ENCODE data around the gene GNAO1.

The GNAO1 gene

DNA sequence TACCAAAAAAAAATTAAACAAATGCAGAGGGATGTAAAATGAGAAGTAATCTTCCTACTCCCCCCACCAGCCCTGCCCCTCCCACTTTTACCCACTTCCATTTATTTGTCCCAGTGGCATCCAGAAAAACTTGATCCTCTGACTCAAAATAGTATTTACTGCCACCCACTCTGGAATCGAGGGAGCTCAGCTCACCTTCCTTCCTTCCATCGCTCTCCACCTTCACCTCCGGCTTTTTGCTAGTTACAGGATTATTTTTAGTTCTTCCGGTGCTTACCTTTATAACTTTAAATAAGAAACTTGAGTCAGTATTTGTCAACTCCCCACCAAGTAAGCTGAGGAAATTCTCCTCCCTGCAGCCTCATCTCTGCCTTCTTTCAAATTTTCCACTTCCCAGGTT is 139.2 kb downstream of the GNAO1 start:
- TF ChIP-seq, protein P1, sequence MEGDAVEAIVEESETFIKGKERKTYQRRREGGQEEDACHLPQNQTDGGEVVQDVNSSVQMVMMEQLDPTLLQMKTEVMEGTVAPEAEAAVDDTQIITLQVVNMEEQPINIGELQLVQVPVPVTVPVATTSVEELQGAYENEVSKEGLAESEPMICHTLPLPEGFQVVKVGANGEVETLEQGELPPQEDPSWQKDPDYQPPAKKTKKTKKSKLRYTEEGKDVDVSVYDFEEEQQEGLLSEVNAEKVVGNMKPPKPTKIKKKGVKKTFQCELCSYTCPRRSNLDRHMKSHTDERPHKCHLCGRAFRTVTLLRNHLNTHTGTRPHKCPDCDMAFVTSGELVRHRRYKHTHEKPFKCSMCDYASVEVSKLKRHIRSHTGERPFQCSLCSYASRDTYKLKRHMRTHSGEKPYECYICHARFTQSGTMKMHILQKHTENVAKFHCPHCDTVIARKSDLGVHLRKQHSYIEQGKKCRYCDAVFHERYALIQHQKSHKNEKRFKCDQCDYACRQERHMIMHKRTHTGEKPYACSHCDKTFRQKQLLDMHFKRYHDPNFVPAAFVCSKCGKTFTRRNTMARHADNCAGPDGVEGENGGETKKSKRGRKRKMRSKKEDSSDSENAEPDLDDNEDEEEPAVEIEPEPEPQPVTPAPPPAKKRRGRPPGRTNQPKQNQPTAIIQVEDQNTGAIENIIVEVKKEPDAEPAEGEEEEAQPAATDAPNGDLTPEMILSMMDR (IDR thresholded peaks at IDR 0.05; ENCODE audit: insufficient read depth, low read length, poor library complexity, severe bottlenecking): no peak
- no peaks in the 10 kb centered on the region; the same call in 1 of the 2 replicates for H3K27me3 ChIP-seq (replicated peaks; ENCODE audit: control insufficient read depth, insufficient read depth, low read length)
- H3K36me3 ChIP-seq (ENCODE audit: control insufficient read depth, insufficient read depth, low read length): no peaks in the 10 kb centered on the region
- no peak for DNase-seq (ENCODE audit: extremely low read depth, insufficient read length)
- no peak overlapping the region for H3K4me3 ChIP-seq (replicated peaks; ENCODE audit: low read depth, low read length)

DNA sequence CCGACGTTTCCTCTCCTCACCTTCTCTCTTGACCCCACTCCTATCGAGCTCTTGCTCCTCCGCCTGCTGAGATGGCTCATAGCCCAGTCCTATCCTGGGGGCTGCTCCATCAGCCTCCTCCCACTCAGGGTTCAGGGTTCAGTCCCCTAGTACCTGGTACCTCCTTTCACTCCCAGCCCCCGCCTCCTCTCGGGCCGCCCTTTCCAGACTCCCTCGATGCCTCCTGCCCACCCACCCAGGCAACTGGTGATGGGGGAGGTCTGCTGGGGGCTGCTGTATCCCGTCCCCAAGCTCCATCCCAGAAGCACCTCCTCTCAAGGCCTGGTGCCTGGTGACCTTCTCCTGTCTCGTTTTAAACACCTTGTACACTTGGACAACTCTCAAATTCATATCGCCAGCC is 140.1 kb downstream of the GNAO1 start:
- no peak overlapping the region for H3K4me3 ChIP-seq (replicated peaks; ENCODE audit: low read depth, low read length)
- no peaks in the 10 kb centered on the region; the same call in 1 of the 2 replicates for H3K27me3 ChIP-seq (replicated peaks; ENCODE audit: control insufficient read depth, insufficient read depth, low read length)
- no peaks in the 10 kb centered on the region for H3K36me3 ChIP-seq (ENCODE audit: control insufficient read depth, insufficient read depth, low read length)
- TF ChIP-seq, protein P1 (IDR thresholded peaks at IDR 0.05; ENCODE audit: insufficient read depth, low read length, poor library complexity, severe bottlenecking): no peak
- DNase-seq (ENCODE audit: extremely low read depth, insufficient read length): no peak

DNA sequence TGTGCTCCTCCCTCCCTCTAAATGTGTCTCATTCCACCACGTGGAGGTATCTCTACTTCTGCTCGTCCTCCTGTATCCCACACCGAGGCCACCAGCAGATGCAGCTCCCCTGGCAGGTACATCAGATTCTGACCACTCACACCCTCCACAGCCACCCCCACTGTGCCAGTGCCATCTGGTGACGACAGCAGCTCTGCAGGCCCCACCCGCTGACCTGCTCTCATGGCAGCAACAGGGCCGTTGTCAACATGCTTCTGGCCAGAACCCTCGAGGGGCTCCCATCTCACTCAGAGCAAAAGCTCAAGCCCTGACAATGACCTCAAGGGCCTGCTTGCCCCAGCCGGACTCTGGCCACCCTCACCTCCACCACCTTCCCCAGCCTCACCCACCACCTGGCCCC is 140.6 kb downstream of the GNAO1 start:
- TF ChIP-seq, protein P1 (IDR thresholded peaks at IDR 0.05; ENCODE audit: insufficient read depth, low read length, poor library complexity, severe bottlenecking): no peak
- DNase-seq (ENCODE audit: extremely low read depth, insufficient read length): no peak
- Histone ChIP-seq H3K36me3 (ENCODE audit: control insufficient read depth, insufficient read depth, low read length) (no peaks in the 10 kb centered on the region), H3K27me3 (replicated peaks; ENCODE audit: control insufficient read depth, insufficient read depth, low read length) (no peaks in the 10 kb centered on the region; the same call in 1 of the 2 replicates), H3K4me3 (replicated peaks; ENCODE audit: low read depth, low read length) (no peak overlapping the region)

DNA sequence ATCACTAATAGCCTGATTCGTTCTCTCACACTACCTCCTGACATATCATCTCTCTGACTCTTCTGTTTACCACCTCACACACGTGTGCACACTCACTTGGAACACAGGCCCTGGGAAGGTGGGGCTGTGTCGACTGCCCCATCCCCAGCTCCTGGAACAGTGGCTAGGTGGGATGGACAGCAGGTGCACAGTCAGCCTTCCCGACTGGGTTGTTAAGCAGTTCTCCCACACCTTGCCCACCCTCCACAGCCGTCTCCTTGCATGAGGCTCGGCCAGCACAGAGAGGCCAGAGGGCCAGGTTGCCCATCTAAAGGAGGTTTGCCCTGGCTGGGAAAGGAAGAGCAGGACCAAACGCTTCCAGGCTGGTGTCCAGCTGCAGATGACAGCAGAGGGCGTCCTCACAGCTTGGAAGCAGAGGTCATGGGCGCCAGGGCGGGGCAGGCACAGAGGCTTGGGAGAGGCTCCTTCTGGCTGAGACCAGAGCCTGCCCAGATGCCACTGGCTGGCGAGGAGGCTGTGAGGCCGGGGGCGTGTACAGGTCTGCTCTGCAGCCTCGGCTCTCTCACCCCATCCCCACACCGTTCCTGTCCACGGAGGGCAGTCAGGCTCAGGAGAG is 141.3 kb downstream of the GNAO1 start:
- Histone ChIP-seq H3K27me3 (replicated peaks; ENCODE audit: control insufficient read depth, insufficient read depth, low read length) (no peaks in the 10 kb centered on the region; the same call in 1 of the 2 replicates), H3K4me3 (replicated peaks; ENCODE audit: low read depth, low read length) (no peak overlapping the region), H3K36me3 (ENCODE audit: control insufficient read depth, insufficient read depth, low read length) (no peaks in the 10 kb centered on the region)
- DNase-seq (ENCODE audit: extremely low read depth, insufficient read length): no peak
- TF ChIP-seq, protein P1 (IDR thresholded peaks at IDR 0.05; ENCODE audit: insufficient read depth, low read length, poor library complexity, severe bottlenecking): peak; percentile 19

DNA sequence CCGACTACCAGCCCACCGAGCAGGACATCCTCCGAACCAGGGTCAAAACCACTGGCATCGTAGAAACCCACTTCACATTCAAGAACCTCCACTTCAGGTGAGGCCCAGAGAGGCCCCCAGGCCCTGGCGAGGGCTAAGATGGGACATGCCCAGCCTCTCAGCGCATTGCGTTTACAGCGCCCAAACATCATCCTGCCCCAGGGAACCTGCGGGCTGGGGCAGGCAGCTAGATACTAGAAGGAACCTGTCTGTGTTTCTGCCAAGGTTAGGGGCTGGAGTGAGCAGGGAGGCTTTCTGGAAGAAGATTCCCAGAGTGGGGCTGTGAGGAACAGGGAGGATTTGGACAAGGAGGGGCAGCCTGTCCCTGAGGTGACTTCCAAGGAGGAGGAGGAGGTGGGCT is 143.5 kb downstream of the GNAO1 start:
- TF ChIP-seq, protein P1 (IDR thresholded peaks at IDR 0.05; ENCODE audit: insufficient read depth, low read length, poor library complexity, severe bottlenecking): no peak
- Histone ChIP-seq H3K27me3 (replicated peaks; ENCODE audit: control insufficient read depth, insufficient read depth, low read length) (no peaks in the 10 kb centered on the region; the same call in 1 of the 2 replicates), H3K4me3 (replicated peaks; ENCODE audit: low read depth, low read length) (no peak overlapping the region), H3K36me3 (ENCODE audit: control insufficient read depth, insufficient read depth, low read length) (no peaks in the 10 kb centered on the region)
- DNase-seq (ENCODE audit: extremely low read depth, insufficient read length): no peak

Data from GM06990 (cell line).